Fibroblast of skin of left biceps (primary cell): ENCODE measurements around the gene RDH8.

Experiments
- DNase-seq, 2 experiments: peaks; one replicate each; pipeline ENCODE4 v3.0.0-alpha.2; 2013; ENCODE audit warnings: low read depth in 2 of 2

Gene RDH8

GRCh38 chr19:10037367-10037766, 24.1 kb downstream of the RDH8 start:
- DNase-seq: no peak

DNA sequence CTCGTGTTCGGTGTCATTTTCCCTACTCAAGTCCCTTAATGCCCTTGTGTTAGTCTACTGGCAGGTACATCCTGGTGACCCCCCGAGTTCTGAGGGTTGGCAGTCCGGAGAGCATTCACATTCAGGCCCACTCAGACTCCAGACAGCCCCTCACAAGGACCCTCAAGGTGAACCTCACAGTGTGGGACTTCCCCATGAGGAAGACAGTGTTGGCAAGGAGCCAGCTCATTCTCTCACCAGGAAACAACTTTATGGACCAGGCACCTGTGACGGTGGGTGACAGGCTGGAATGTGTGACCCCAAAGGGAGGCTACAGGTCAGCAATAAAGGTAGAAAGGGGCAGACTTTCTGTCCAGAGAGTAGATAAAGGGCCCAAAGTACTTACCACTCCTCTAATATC, 24.5 kb downstream of the RDH8 start:
- no peak for DNase-seq

DNA sequence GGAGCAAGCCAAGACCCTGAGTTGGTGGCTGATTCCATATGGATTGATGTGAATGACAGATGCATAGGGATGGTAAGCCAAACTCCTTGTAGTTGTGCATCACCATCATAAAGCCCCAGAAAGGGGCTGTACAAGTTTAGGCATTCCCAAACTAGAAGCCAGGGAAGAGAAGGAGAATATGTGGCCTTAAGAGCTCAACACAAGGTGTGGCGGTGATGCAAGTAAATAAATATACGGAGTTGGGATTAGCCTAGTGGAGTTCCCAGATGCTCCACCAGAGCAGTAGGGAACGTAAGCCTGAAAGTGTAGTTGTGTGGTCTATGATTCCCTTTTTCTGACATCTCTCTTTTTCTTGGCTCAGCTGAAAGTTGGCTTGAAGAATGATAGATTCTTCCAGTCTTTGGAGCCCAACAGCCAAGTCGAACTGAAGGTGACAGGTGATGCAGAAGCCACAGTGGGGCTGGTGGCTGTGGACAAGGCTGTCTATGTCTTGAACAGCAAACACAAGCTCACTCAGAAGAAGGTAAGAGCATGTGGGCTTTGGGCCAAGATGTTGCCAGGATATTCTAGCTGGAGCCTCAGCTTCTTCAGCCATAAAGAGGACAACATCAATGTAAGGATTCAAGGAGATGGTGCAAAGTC, 30.1 kb downstream of the RDH8 start:
- DNase-seq: peak; percentile 8 to 10

DNA sequence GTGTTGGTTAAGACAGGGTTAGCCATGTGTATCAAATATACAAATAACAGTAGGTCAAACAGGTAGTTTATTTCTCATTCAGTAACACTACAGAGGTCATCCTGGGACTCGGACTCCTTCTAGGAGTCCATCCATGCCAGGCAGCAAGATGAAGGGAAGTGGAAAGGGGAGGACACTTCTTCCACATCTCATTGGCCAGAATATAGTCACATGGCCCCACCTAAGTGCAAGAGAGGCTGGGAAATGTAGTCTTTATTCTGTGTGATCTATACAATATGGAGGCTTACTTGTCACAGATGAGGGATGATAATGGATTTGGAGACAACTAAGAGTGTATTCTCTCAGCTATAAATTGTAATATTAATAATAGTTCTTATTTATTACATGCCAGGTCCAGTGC, 31.1 kb downstream of the RDH8 start:
- no peak for DNase-seq

GRCh38 chr19:10045371-10045770, 32.1 kb downstream of the RDH8 start:
- DNase-seq: no peak

GRCh38 chr19:10049626-10050025, 36.3 kb downstream of the RDH8 start:
- no peak for DNase-seq

DNA sequence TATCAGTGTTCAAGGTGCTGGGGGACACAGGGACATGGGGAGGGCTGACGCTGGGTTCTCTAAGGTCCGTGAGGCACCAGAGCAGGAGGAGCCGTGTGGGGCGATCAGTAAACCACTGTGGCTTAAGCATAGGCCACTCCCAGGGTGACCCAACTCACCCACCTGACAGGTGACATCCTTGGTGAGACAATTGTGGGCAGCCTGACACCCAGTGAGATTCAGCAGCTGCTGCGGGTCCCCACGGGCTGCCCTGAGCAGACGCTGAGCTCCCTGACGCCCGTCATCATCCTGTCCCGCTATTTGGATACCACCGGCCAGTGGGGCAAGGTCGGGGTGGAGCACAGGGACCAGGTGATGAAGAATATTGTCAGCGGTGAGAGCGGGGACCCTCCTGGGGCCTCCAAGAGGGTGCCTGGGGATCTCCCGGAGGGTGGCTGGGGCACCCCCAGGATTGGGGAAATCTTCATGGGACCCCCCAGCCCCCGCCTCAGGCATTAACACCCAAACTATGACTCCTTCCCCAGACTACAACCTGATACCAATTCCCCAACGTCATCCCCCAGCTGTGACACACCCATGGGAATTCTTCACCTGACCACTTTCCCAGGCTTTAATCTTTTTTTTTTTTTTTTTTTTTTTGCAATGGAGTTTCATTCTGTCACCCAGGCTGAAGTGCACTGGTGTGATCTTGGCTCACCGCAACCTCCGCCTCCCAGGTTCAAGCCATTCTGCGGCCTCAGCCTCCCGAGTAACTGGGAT, 39.5 kb downstream of the RDH8 start:
- DNase-seq: no peak

DNA sequence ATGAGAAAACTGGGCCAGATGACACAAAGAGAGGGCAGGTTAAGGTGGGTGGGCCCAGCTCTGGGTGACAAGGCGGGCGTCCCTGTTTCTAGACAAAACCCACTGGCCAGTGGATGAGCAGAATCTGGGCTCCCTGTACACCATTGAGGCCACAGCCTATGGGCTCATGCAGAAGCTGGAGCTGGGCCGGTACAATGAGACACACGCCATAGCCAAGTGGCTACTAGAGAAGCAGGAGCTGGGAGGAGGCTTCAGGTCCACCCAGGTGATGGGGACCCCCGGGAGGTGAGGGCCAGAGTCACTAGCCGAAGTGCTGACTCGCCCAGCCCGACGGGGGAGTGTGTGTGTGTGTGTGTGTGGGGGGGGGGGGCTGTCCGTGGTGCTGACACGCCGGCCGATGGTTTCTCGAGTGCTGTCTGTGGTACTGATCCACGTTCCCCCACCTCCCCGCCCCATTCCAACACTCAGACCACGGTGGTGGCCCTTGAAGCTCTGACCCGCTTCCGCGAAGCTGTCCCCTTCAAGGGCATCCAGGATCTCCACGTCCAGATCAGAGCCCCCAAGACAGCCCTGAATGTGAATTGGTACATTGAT, 48.5 kb downstream of the RDH8 start:
- no peak for DNase-seq

- DNase-seq: no peak
These were observed 54.9 kb downstream of the RDH8 start for GRCh38 chr19:10068205-10068604.

- DNase-seq: no peak
These were observed 55.8 kb downstream of the RDH8 start for GRCh38 chr19:10069046-10069445.

DNA sequence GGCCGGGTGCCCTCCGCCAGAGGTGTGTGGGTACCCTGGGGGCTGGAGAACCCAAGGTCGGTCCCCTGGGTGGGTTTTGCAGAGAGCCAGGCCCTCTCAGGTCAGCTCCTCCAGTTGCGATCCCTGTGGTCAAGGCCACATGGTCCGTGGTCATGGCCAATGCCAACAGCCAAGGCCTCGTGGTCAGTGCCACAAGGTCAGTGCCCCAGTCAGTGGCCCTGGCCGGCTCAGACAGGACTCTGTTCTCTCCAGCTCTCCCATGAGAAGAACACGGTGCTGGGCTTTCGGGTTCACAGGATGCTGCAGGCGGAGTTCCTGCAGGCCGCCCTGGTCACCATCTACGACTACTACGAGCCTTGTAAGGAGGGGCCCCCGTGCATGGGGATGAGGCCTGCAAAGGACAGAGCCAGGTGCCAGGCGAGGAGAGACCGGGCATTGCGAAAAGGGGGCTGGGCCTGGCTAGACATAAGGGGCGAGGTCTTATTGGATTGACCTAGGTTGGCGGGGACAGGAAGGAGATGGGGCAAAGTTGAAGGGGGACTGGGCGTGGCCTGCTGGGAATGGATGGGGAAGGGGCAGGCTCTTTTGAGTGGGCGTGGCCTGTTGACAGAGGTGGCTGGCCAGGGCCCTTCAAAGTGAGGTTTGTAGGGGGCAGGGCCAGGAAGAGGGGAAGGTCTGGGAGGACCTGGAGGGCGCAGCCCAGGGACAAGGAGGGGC, 57.6 kb downstream of the RDH8 start:
- DNase-seq: no peak
